GM12878 (cell line): ENCODE measurements around the gene RMND5A. TPM values are rescaled to one million over a fixed set of nuclear protein-coding genes. Genes with fewer than 3 reads are reported as not detected.

ENCODE experiments used
- ATAC-seq: fragments of 200-7000 bp; cut with Tn5 transposase; 3 replicates; pipeline ENCODE4 v1.9.1; 2020; ENCODE audit warnings: mild to moderate bottlenecking, moderate library complexity
- BruUV-seq: library from RNA; stranded (reverse); fragments of 400-500 nt; replicated peaks from 2 replicates; lab custom pipeline; 2021; lab: Mats Ljungman, UMichigan
- CTCF ChIA-PET: fragments of 300-600 bp; sonication (Branson Sonifier 250); formaldehyde crosslinking; extraction: SDS; loops from one replicate; lab custom pipeline; 2021; ENCODE audit warnings: inconsistent platforms; lab: Yijun Ruan, JAX
- POLR2A ChIA-PET: fragments of 350-600 bp; formaldehyde crosslinking; extraction: SDS; loops from one replicate; lab custom pipeline; 2021; ENCODE audit warnings: inconsistent platforms; lab: Charles Lee
- RAD21 ChIA-PET: fragments of 300-600 bp; sonication (Branson Sonifier 250); formaldehyde crosslinking; loops from one replicate; lab custom pipeline; 2023; ENCODE audit warnings: antibody characterized with exemption; ENCODE audit not compliant: unreplicated experiment; lab: Charles Lee
- SMC1A ChIA-PET: fragments of 300-600 bp; sonication (Branson Sonifier 250); formaldehyde crosslinking; loops from one replicate; lab custom pipeline; 2023; ENCODE audit not compliant: unreplicated experiment, uncharacterized antibody; lab: Charles Lee
- DNase-seq: peaks from one replicate; pipeline ENCODE4 v3.0.0-alpha.2; 2011; ENCODE audit warnings: low read depth, low spot score
- FAIRE-seq: peaks from 3 replicates; lab custom pipeline; 2011; peaks lifted over from hg19 to GRCh38; lab: Jason Lieb, UNC
- H2AFZ ChIP-seq: 2 replicates; pipeline ENCODE4 v1.6.0; 2011; ENCODE audit warnings: low read depth, low read length, control low read depth; ENCODE audit not compliant: control insufficient read depth
- H3K27ac ChIP-seq: 2 replicates; pipeline ENCODE4 v1.5.1; 2011; ENCODE audit warnings: control low read depth; ENCODE audit not compliant: control insufficient read depth, insufficient read depth
- H3K27me3 ChIP-seq, 2 experiments: replicated peaks in 1 of 2; 2 replicates each; pipeline versions ENCODE4 v1.6.0 to v1.6.1; 2011; ENCODE audit warnings: low read length in 1 of 2; ENCODE audit not compliant: control insufficient read depth in 2 of 2, insufficient read depth in 2 of 2
- H3K36me3 ChIP-seq, 2 experiments: 2 replicates each; pipeline ENCODE4 v1.5.1; 2011; ENCODE audit warnings: low read length in 1 of 2; ENCODE audit not compliant: control insufficient read depth in 2 of 2, insufficient read depth in 2 of 2
- H3K4me1 ChIP-seq: 2 replicates; pipeline ENCODE4 v1.6.1; 2011; ENCODE audit warnings: mild to moderate bottlenecking, low read length, moderate library complexity, mixed read lengths; ENCODE audit not compliant: control insufficient read depth, insufficient read depth
- H3K4me2 ChIP-seq: 2 replicates; pipeline ENCODE4 v1.6.0; 2011; ENCODE audit warnings: control low read depth; ENCODE audit not compliant: control insufficient read depth, insufficient read depth
- H3K4me3 ChIP-seq: fragments of 200-600 bp; sonication (generic); 2 replicates; pipeline ENCODE4 v1.5.1; 2016
- H3K79me2 ChIP-seq: 2 replicates; pipeline ENCODE4 v1.6.0; 2011; ENCODE audit warnings: low read length; ENCODE audit not compliant: control insufficient read depth, insufficient read depth
- H3K9ac ChIP-seq: 2 replicates; pipeline ENCODE4 v1.8.0; 2011; ENCODE audit warnings: low read length, control low read depth, mixed read lengths; ENCODE audit not compliant: control insufficient read depth, insufficient read depth
- H3K9me3 ChIP-seq: replicated peaks from 3 replicates; pipeline ENCODE4 v1.5.1; 2011; ENCODE audit warnings: mild to moderate bottlenecking, low read length; ENCODE audit not compliant: control insufficient read depth, insufficient read depth
- H4K20me1 ChIP-seq: 2 replicates; pipeline ENCODE4 v1.6.0; 2011; ENCODE audit not compliant: control insufficient read depth, insufficient read depth
- BCL3 ChIP-seq: IDR thresholded peaks from 2 replicates; pipeline ENCODE4 v1.6.1; 2011; ENCODE audit warnings: borderline replicate concordance, low read depth, mild to moderate bottlenecking, moderate library complexity, low read length; ENCODE audit not compliant: insufficient read depth, poor library complexity, severe bottlenecking
- BHLHE40 ChIP-seq, 2 experiments: fragments of 450-650 bp in 1 of 2; IDR thresholded peaks; 2 replicates each; pipeline ENCODE4 v1.6.1; 2011 to 2017; ENCODE audit warnings: low read depth in 2 of 2, borderline replicate concordance in 1 of 2, improper control_type of control experiment in 1 of 2, low read length in 1 of 2, mild to moderate bottlenecking in 1 of 2
- CTCF ChIP-seq, 3 experiments: IDR thresholded peaks in 2 of 3; conservative IDR thresholded peaks in 1 of 3; 2 replicates each; pipeline ENCODE4 v1.5.1; 2011; ENCODE audit warnings: low read depth in 3 of 3, low read length in 3 of 3, mild to moderate bottlenecking in 3 of 3, control low read depth in 2 of 3, moderate library complexity in 2 of 3, inconsistent platforms in 1 of 3, mixed read lengths in 1 of 3; ENCODE audit not compliant: control insufficient read depth in 2 of 3, insufficient read depth in 1 of 3; ENCODE audit errors: extremely low read depth in 1 of 3
- EZH2 ChIP-seq: IDR thresholded peaks from 2 replicates; pipeline ENCODE4 v1.6.1; 2012; ENCODE audit warnings: low read depth, mild to moderate bottlenecking, control low read depth, inconsistent platforms, low read length, borderline replicate concordance; ENCODE audit not compliant: control insufficient read depth
- NFYA ChIP-seq: IDR thresholded peaks from 2 replicates; pipeline ENCODE4 v1.6.1; 2011; ENCODE audit warnings: low read depth, mild to moderate bottlenecking, low read length, improper control_type of control experiment, borderline replicate concordance
- TARDBP ChIP-seq: IDR thresholded peaks from 2 replicates; pipeline ENCODE4 v1.6.1; 2016; ENCODE audit warnings: borderline replicate concordance
- WGBS: methylation state at CpG from one replicate; pipeline ENCODE4 v1.1.6; 2016; ENCODE audit warnings: low lambda C conversion rate; ENCODE audit not compliant: insufficient replicate concordance, insufficient coverage; ENCODE audit errors: missing lambda C conversion rate; 5-methylcytosine and 5-hydroxymethylcytosine counted together
- in situ Hi-C: fragments of 300-500 bp; cut with MboI; formaldehyde crosslinking; loops from 9 replicates; pipeline ENCODE4 v1.14.3; 2018; ENCODE audit warnings: mixed read lengths
- intact Hi-C: fragments of 100-400 bp; cut with micrococcal nuclease; formaldehyde crosslinking; loops from one replicate; pipeline ENCODE4 v1.14.2; 2022; ENCODE audit not compliant: unreplicated experiment
- polyA plus RNA-seq, 11 experiments: library from polyadenylated mRNA; depleted of rRNA in 4 of 11; unstranded in 6 of 11; stranded (reverse) in 5 of 11; fragments of >200 nt; fragmentation: Nextera tagmentation in 4 of 11; fragmentation: Illumina TruSeq in 1 of 11; extraction: Ambion mirVana in 4 of 11; extraction: Trizol in 1 of 11; gene quantifications; 1 replicate in 1 of 11; 2 replicates in 10 of 11; pipeline versions ENCODE4 v1.2.1 to v1.2.3, GENCODE V29; 2011 to 2016; ENCODE audit warnings: inconsistent platforms in 2 of 11, missing spikeins in 2 of 11, low read depth in 1 of 11
- total RNA-seq, 4 experiments: library from RNA; depleted of rRNA in 3 of 4; stranded (reverse); fragments of >200 nt in 3 of 4; fragmentation: Illumina TruSeq in 1 of 4; extraction: Trizol in 1 of 4; gene quantifications; 2 replicates each; pipeline versions ENCODE4 v1.2.1 to v1.2.3, GENCODE V29; 2013 to 2021

Gene RMND5A
- total and polyA plus RNA-seq, 10 of the 15 experiments (the other 5 are each of a cell fraction or from before 2014, with no cell fraction given), result 8.3 to 33.6 (median 23.2) TPM

- H3K4me1 ChIP-seq, result no peaks in the 10 kb centered on the region
- intact Hi-C loops, result no loop called here
- no peaks in the 10 kb centered on the region for H3K27me3 ChIP-seq
- H3K79me2 ChIP-seq, result no peaks in the 10 kb centered on the region
- 77% methylated on average over 3 of the region's 3 CpGs for WGBS
- in situ Hi-C loops, result no loop called here
- no peaks in the 10 kb centered on the region for H4K20me1 ChIP-seq
- ChIA-PET RAD21 (interaction anchor here (0.6 kb wide), 1 partner anchor 173 kb away, joined by 3 read pairs; no protein-coding TSS in a partner anchor), CTCF (interaction anchor here (0.6 kb wide), 1 partner anchor 651 kb away, joined by 4 read pairs; no protein-coding TSS in a partner anchor), POLR2A (no interaction called here), SMC1A (interaction anchor here (1.0 to 1.5 kb wide), 5 partner anchors 12 to 279 kb away, joined by 3 to 4 read pairs (median 3); no protein-coding TSS in a partner anchor)
- H3K4me2 ChIP-seq, result no peak overlapping the region
- H3K9me3 ChIP-seq, result no peaks in the 10 kb centered on the region
- ATAC-seq (0 out of 3 replicates have a peak, but pooled peaks have one; percentile 24), DNase-seq (no peak), FAIRE-seq (no peak)
- TF ChIP-seq BHLHE40 (IDR thresholded peaks at IDR 0.05; ENCODE audit: borderline replicate concordance in 1 of 2, low read depth in 2 of 2, low read length in 1 of 2) (no peak), CTCF (IDR thresholded peaks at IDR 0.05 in 2 of 3, conservative IDR thresholded peaks at IDR 0.05 in 1 of 3; ENCODE audit: control insufficient read depth in 2 of 3, extremely low read depth in 1 of 3, insufficient read depth in 1 of 3, low read depth in 3 of 3, low read length in 3 of 3) (peak; percentile 18 to 31 (median 25); a peak in 2 of 6 replicates)
- no peak overlapping the region for H2AFZ ChIP-seq
- H3K27ac ChIP-seq, result no peak overlapping the region
- no TSS peak for BruUV-seq
- H3K9ac ChIP-seq, result no peak overlapping the region
- H3K36me3 ChIP-seq, result no peaks in the 10 kb centered on the region
- no peak overlapping the region for H3K4me3 ChIP-seq
Observed at GRCh38 chr2:86675511-86676015, 44.5 kb upstream of the RMND5A start.

- H3K79me2 ChIP-seq, result no peaks in the 10 kb centered on the region
Observed at GRCh38 chr2:86677816-86678215, 42.3 kb upstream of the RMND5A start.

More at GRCh38 chr2:86677816-86678215, 42.3 kb upstream of the RMND5A start:
- Histone ChIP-seq H3K4me1 (no peaks in the 10 kb centered on the region), H3K36me3 (no peaks in the 10 kb centered on the region), H4K20me1 (no peaks in the 10 kb centered on the region), H3K27ac (no peak overlapping the region), H3K27me3 (no peaks in the 10 kb centered on the region), H3K4me2 (no peak overlapping the region), H2AFZ (no peak overlapping the region), H3K9me3 (no peaks in the 10 kb centered on the region), H3K4me3 (no peak overlapping the region), H3K9ac (no peak overlapping the region)
- no TSS peak for BruUV-seq
- FAIRE-seq, result no peak
- in situ Hi-C loops (no loop called here), intact Hi-C loops (no loop called here)
- DNase-seq, result no peak
- no peak for TF ChIP-seq BCL3
- no peak for TF ChIP-seq TARDBP
- TF ChIP-seq EZH2, result no peak
- TF ChIP-seq NFYA, result no peak
- no peak for ATAC-seq
- ChIA-PET CTCF (no interaction called here), RAD21 (no interaction called here), SMC1A (no interaction called here), POLR2A (no interaction called here)
